Measurements from ENCODE around the gene PBX4. TPM values are rescaled to one million over a fixed set of nuclear protein-coding genes. Genes with fewer than 3 reads are reported as not detected.

Gene PBX4
- total and polyA plus RNA-seq, 7 donors: 0.49 to 6.1 (median 1.9) TPM; not detected in 3

DNA sequence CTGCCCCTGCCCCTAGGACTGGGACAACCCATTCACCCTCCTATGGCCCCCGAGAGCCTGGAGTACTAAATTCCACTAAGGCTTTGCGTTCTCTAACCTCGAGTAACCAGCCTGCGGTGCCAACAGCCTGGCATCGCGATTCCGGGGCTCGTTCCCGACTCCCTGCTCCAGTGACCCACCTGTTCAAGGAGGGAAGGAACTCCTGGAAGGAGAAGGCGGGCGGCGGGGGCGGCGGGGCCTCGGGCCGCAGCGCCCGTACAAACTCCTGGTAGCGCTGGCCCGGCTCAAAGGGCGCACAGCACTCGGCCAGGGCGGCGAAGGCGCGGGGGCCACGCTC is 18.7 kb upstream of the PBX4 start:
- no peak overlapping the region for H3K27ac ChIP-seq
- no peaks in the 10 kb centered on the region for H3K9me3 ChIP-seq
- no peak for TF ChIP-seq POLR2AphosphoS5 (IDR thresholded peaks at IDR 0.05)
- no peak for TF ChIP-seq CTCF (IDR thresholded peaks at IDR 0.05)
- no peak for TF ChIP-seq EP300 (IDR thresholded peaks at IDR 0.05)
- no peak for TF ChIP-seq POLR2A (IDR thresholded peaks at IDR 0.05)
- no peak overlapping the region for H3K4me3 ChIP-seq
- WGBS, 2 donors: 85 to 96% methylated on average over 27 of the region's 27 CpGs
- no peaks in the 10 kb centered on the region for H3K27me3 ChIP-seq
- H3K36me3 ChIP-seq: peaks cover 0 to 24% (median 4%) of the 10 kb centered on the region in 4 donors
- intact Hi-C loops (cut with DNase I): no loop called here
- no peak for DNase-seq
- H3K4me1 ChIP-seq: no peaks in the 10 kb centered on the region

DNA sequence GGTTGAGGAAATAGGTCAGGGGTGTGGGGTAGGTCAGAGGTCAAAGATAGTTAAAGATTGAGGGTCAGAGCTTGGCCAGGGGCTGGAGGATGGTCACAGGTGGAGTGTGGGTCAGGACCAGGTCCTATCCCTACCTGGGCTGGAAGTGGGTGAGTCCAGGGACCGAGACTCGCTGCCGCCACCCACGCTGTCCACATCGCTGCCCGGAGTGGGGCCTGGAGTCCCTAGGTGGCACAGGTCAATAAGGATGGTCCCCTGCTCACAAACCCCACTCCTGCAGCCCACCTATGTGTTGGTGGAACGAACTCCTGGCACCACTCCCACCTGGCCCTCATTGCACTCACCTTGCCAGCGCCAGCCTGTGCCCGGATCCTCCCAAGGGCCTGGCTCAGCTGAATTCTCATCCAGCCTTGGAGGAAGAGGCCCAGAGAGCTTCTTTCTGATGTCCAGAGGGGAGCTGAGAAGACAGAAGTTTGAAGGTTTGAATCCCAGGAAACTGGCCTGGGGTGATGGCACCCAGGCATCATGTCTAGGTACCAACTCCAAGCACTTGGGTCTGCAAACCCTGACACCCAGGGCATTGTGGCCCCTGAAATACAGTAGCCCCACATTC is 18.2 kb upstream of the PBX4 start:
- no peak for TF ChIP-seq EP300 (IDR thresholded peaks at IDR 0.05)
- no peak for TF ChIP-seq POLR2AphosphoS5 (IDR thresholded peaks at IDR 0.05)
- Histone ChIP-seq H3K9me3 (no peaks in the 10 kb centered on the region), H3K27me3 (no peaks in the 10 kb centered on the region), H3K27ac (no peak overlapping the region), H3K4me1 (no peaks in the 10 kb centered on the region), H3K36me3 (peaks cover 0 to 24% (median 4%) of the 10 kb centered on the region in 4 donors), H3K4me3 (no peak overlapping the region)
- intact Hi-C loops (cut with DNase I): no loop called here
- 95 to 97% methylated on average over 9 of the region's 9 CpGs for WGBS, 2 donors
- DNase-seq: no peak

- TF ChIP-seq POLR2AphosphoS5 (IDR thresholded peaks at IDR 0.05): no peak
- no peak for TF ChIP-seq POLR2A (IDR thresholded peaks at IDR 0.05)
- no peak for TF ChIP-seq EP300 (IDR thresholded peaks at IDR 0.05)
- no peak for TF ChIP-seq CTCF (IDR thresholded peaks at IDR 0.05)
Measured at GRCh38 chr19:19635313-19635702, 16.8 kb upstream of the PBX4 start.

DNA sequence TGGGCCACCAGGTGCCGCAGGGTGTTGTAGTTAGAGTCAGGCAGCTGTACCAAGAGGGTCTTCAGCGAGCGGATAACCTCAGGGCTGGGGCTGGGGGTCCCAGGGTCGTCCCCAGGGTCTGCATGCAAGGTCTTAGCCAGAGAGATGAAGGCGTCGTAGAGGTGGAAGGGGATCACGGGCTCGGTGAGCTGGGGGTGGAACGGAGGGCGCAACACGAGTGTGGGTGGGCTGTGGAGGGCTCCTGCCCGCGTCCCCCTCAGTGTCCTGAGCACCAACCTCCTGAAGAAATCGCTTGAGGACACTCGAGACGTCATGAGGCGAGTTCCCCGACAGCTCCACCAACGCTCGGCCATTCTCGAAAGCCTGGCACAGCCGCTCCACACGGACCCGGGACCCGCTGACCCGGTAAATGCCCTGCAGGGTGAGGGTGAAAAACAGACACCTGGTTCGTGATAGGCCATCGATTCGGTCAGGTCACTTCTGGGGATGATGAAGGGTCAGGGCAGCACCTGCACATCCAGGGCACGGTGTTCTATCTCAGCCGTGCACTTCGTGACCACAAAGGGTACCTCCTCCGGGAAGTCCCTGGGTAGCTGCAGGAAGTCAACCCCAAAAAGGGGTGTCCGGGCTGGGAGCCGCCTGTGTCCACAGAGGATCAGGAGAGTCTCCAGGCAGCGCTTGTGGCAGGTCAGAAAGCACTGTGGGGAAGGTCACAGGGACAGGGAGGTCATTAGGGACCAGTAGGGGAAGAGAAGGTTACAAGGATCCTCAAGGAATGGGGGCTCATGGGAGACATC is 16.2 kb upstream of the PBX4 start:
- intact Hi-C loops (cut with DNase I): no loop called here
- Histone ChIP-seq H3K4me3 (no peak overlapping the region), H3K36me3 (peaks cover 0 to 24% (median 4%) of the 10 kb centered on the region in 4 donors), H3K27me3 (no peaks in the 10 kb centered on the region), H3K4me1 (no peaks in the 10 kb centered on the region), H3K27ac (no peak overlapping the region), H3K9me3 (no peaks in the 10 kb centered on the region)
- WGBS, 2 donors: 93 to 96% methylated on average over 36 of the region's 36 CpGs
- TF ChIP-seq EP300 (IDR thresholded peaks at IDR 0.05) (no peak), CTCF (IDR thresholded peaks at IDR 0.05) (no peak), POLR2AphosphoS5 (IDR thresholded peaks at IDR 0.05) (no peak), POLR2A (IDR thresholded peaks at IDR 0.05) (no peak)
- DNase-seq: no peak

More at GRCh38 chr19:19635313-19635702, 16.8 kb upstream of the PBX4 start:
- Histone ChIP-seq H3K27me3 (no peaks in the 10 kb centered on the region), H3K9me3 (no peaks in the 10 kb centered on the region), H3K4me1 (no peaks in the 10 kb centered on the region), H3K4me3 (no peak overlapping the region), H3K27ac (no peak overlapping the region), H3K36me3 (peaks cover 0 to 24% (median 4%) of the 10 kb centered on the region in 4 donors)
- 97 to 98% methylated on average over 14 of the region's 14 CpGs for WGBS, 2 donors
- DNase-seq: no peak
- intact Hi-C loops (cut with DNase I): no loop called here

DNA sequence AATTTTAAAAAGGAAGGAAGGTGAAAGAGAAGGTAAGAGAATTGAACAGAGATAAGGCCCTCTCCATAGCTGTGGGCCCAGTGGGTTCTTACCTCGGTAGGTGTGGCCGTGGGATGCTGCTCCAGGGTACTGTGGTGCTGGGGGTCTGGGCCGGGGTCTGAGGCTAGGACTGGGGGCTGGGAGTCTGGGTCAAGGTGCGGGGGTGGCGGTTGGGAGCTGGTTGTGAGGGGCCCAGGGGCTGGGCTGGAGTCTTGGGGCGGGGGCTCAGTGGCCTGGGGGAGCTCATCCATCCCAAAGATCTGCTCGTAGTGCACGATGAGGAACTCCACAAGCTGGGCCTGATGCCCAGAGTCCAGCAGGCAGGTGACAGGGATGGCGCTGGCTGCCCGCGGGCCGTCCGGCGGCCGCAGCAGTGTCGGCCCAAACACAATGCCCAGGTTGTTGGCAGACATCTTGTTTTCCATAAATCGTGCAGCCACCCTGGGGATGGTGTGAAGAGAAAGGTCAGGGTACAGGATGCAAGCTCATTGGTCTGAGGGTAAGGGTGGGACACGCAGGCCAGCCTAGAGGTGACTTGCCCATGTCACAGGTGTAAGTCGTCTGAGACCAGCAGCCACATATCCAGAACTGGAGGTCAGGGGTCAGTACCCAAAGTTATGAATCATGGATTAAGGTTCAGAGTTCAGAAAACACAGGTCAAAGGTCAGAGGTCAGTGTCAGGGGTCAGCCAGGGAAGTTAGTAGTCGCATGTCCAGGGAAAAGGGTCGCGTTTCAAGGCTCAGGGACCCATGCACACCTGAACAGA is 15.4 kb upstream of the PBX4 start:
- Histone ChIP-seq H3K4me1 (no peaks in the 10 kb centered on the region), H3K4me3 (no peak overlapping the region), H3K9me3 (no peaks in the 10 kb centered on the region), H3K27ac (no peak overlapping the region), H3K36me3 (peaks cover 0 to 24% (median 4%) of the 10 kb centered on the region in 4 donors), H3K27me3 (peaks cover 0 to 1% (median 1%) of the 10 kb centered on the region in 3 donors)
- TF ChIP-seq POLR2AphosphoS5 (IDR thresholded peaks at IDR 0.05): no peak
- TF ChIP-seq POLR2A (IDR thresholded peaks at IDR 0.05): no peak
- no peak for DNase-seq
- intact Hi-C loops (cut with DNase I): no loop called here
- WGBS, 2 donors: 94 to 95% methylated on average over 22 of the region's 22 CpGs
